Hepatocyte (in vitro differentiated cells): Measurements from ENCODE around the gene ARF5.

Experiments
- CTCF ChIP-seq: fragments of 200-600 bp; sonication (generic); IDR thresholded peaks from 2 replicates; pipeline ENCODE4 v1.5.1; 2016; ENCODE audit warnings: antibody characterized with exemption, mild to moderate bottlenecking; ENCODE audit not compliant: poor library complexity
- EZH2 ChIP-seq: fragments of 200-600 bp; sonication (generic); IDR thresholded peaks from 2 replicates; pipeline ENCODE4 v1.6.1; 2016; ENCODE audit warnings: antibody characterized with exemption, mild to moderate bottlenecking, borderline replicate concordance

- no peak for TF ChIP-seq CTCF
- no peak for TF ChIP-seq EZH2
These were observed at the start of gene ARF5 for GRCh38 chr7:127588019-127588696.
